GM18505 (cell line): Measurements from ENCODE around the gene USH1C.

ENCODE experiments used
- ATAC-seq: cut with Tn5 transposase; IDR thresholded peaks from one replicate; pipeline ENCODE4 v1.9.1; 2021; ENCODE audit not compliant: unreplicated experiment
- POLR2A ChIP-seq: IDR thresholded peaks from 4 replicates; pipeline ENCODE4 v1.6.1; 2011; ENCODE audit warnings: borderline replicate concordance; ENCODE audit not compliant: insufficient read depth, insufficient read length; ENCODE audit errors: extremely low read depth

Gene USH1C

GRCh38 chr11:17533341-17533740 is 10.9 kb downstream of the USH1C start:
- ATAC-seq = no peak
- TF ChIP-seq POLR2A = no peak

GRCh38 chr11:17532784-17533183 is 11.4 kb downstream of the USH1C start:
- no peak for ATAC-seq
- no peak for TF ChIP-seq POLR2A

GRCh38 chr11:17531636-17532113 is 12.5 kb downstream of the USH1C start:
- no peak for ATAC-seq
- TF ChIP-seq POLR2A = no peak

GRCh38 chr11:17531071-17531600 is 13.1 kb downstream of the USH1C start:
- ATAC-seq = no peak
- no peak for TF ChIP-seq POLR2A

- ATAC-seq = no peak
Observed at GRCh38 chr11:17529844-17530185, 14.4 kb downstream of the USH1C start.

GRCh38 chr11:17528906-17529843 is 15.0 kb downstream of the USH1C start:
- ATAC-seq = no peak
- no peak for TF ChIP-seq POLR2A

More at GRCh38 chr11:17529844-17530185, 14.4 kb downstream of the USH1C start:
- TF ChIP-seq POLR2A = no peak

- ATAC-seq = peak; percentile 82
Observed at GRCh38 chr11:17528181-17528691, 16.0 kb downstream of the USH1C start.

GRCh38 chr11:17527628-17527995 is 16.6 kb downstream of the USH1C start:
- no peak for TF ChIP-seq POLR2A
- no peak for ATAC-seq

More at GRCh38 chr11:17528181-17528691, 16.0 kb downstream of the USH1C start:
- TF ChIP-seq POLR2A = no peak

- no peak for ATAC-seq
- TF ChIP-seq POLR2A = no peak
Observed at GRCh38 chr11:17526931-17527627, 17.1 kb downstream of the USH1C start.

GRCh38 chr11:17526326-17526725 is 17.9 kb downstream of the USH1C start:
- no peak for TF ChIP-seq POLR2A
- no peak for ATAC-seq

- TF ChIP-seq POLR2A = no peak
- ATAC-seq = no peak
Observed at GRCh38 chr11:17525570-17525969, 18.6 kb downstream of the USH1C start.

- no peak for ATAC-seq
- no peak for TF ChIP-seq POLR2A
Observed at GRCh38 chr11:17524221-17524620, 20.0 kb downstream of the USH1C start.

- TF ChIP-seq POLR2A = no peak
- no peak for ATAC-seq
Observed at GRCh38 chr11:17522655-17523054, 21.6 kb downstream of the USH1C start.

GRCh38 chr11:17521106-17521900 is 22.9 kb downstream of the USH1C start:
- ATAC-seq = no peak
- no peak for TF ChIP-seq POLR2A
